GM12865 (cell line): ENCODE measurements around the gene STK39.
A peak's percentile ranks its signal among the peaks of the same experiment; 100 is the strongest.

ENCODE experiments used
- DNase-seq: peaks from one replicate; pipeline ENCODE4 v3.0.0; 2010; ENCODE audit warnings: low read depth
- H3K4me3 ChIP-seq: 2 replicates; pipeline ENCODE4 v1.5.1; 2011; ENCODE audit warnings: mild to moderate bottlenecking, low read depth, low read length, control low read depth
- CTCF ChIP-seq: IDR thresholded peaks from 2 replicates; pipeline ENCODE4 v1.5.1; 2011; ENCODE audit warnings: low read length, control low read depth, low read depth, inconsistent platforms; ENCODE audit not compliant: insufficient read depth; ENCODE audit errors: missing control alignments

The STK39 gene

GRCh38 chr2:168137510-168138180, 109.8 kb downstream of the STK39 start:
- H3K4me3 ChIP-seq = no peak overlapping the region
- TF ChIP-seq CTCF = no peak
- DNase-seq = no peak

GRCh38 chr2:168136392-168136977, 110.9 kb downstream of the STK39 start:
- peak; percentile 44 for DNase-seq
- TF ChIP-seq CTCF = peak; percentile 51

GRCh38 chr2:168135630-168136029, 111.8 kb downstream of the STK39 start:
- no peak for DNase-seq
- no peak overlapping the region for H3K4me3 ChIP-seq
- TF ChIP-seq CTCF = no peak

More at GRCh38 chr2:168136392-168136977, 110.9 kb downstream of the STK39 start:
- no peak overlapping the region for H3K4me3 ChIP-seq

GRCh38 chr2:168135121-168135520, 112.3 kb downstream of the STK39 start:
- DNase-seq = no peak
- no peak for TF ChIP-seq CTCF
- no peak overlapping the region for H3K4me3 ChIP-seq

- no peak overlapping the region for H3K4me3 ChIP-seq
- no peak for TF ChIP-seq CTCF
- DNase-seq = no peak
Measured at GRCh38 chr2:168134485-168134884, 112.9 kb downstream of the STK39 start.

- no peak for TF ChIP-seq CTCF
- DNase-seq = no peak
- no peak overlapping the region for H3K4me3 ChIP-seq
Measured at GRCh38 chr2:168132389-168132788, 115.0 kb downstream of the STK39 start.

- no peak for DNase-seq
- no peak overlapping the region for H3K4me3 ChIP-seq
- TF ChIP-seq CTCF = no peak
Measured at GRCh38 chr2:168130346-168130745, 117.0 kb downstream of the STK39 start.
